ENCODE results near the gene TBC1D22A.

Gene TBC1D22A

GRCh38 chr22:46962406-46962805 is 200.0 kb downstream of the TBC1D22A start:
- Histone ChIP-seq H3K9me3 (ENCODE audit: low read length) (no peaks in the 10 kb centered on the region), H3K27me3 (ENCODE audit: insufficient read depth, low read length) (no peaks in the 10 kb centered on the region), H3K36me3 (ENCODE audit: insufficient read depth, low read length) (no peaks in the 10 kb centered on the region), H2AFZ (ENCODE audit: low read depth, low read length) (no peak overlapping the region), H3K4me1 (ENCODE audit: insufficient read depth, low read length) (peaks cover 16% of the 10 kb centered on the region), H3K4me3 (ENCODE audit: low read length) (no peak overlapping the region)

GRCh38 chr22:46963672-46964545 is 201.5 kb downstream of the TBC1D22A start:
- Histone ChIP-seq H3K9me3 (ENCODE audit: low read length) (no peaks in the 10 kb centered on the region), H3K36me3 (ENCODE audit: insufficient read depth, low read length) (no peaks in the 10 kb centered on the region), H3K27me3 (ENCODE audit: insufficient read depth, low read length) (no peaks in the 10 kb centered on the region)

GRCh38 chr22:46964773-46965550 is 202.5 kb downstream of the TBC1D22A start:
- Histone ChIP-seq H3K9me3 (ENCODE audit: low read length) (no peaks in the 10 kb centered on the region), H3K4me3 (ENCODE audit: low read length) (no peak overlapping the region), H3K27me3 (ENCODE audit: insufficient read depth, low read length) (no peaks in the 10 kb centered on the region), H3K4me1 (ENCODE audit: insufficient read depth, low read length) (no peaks in the 10 kb centered on the region), H2AFZ (ENCODE audit: low read depth, low read length) (no peak overlapping the region), H3K36me3 (ENCODE audit: insufficient read depth, low read length) (no peaks in the 10 kb centered on the region)

More at GRCh38 chr22:46963672-46964545, 201.5 kb downstream of the TBC1D22A start:
- Histone ChIP-seq H2AFZ (ENCODE audit: low read depth, low read length) (no peak overlapping the region), H3K4me3 (ENCODE audit: low read length) (no peak overlapping the region), H3K4me1 (ENCODE audit: insufficient read depth, low read length) (peaks cover 6% of the 10 kb centered on the region)

GRCh38 chr22:46965555-46966494 is 203.4 kb downstream of the TBC1D22A start:
- H3K9me3 ChIP-seq (ENCODE audit: low read length) = no peaks in the 10 kb centered on the region
- no peak overlapping the region for H2AFZ ChIP-seq (ENCODE audit: low read depth, low read length)
- H3K4me1 ChIP-seq (ENCODE audit: insufficient read depth, low read length) = no peaks in the 10 kb centered on the region
- no peaks in the 10 kb centered on the region for H3K36me3 ChIP-seq (ENCODE audit: insufficient read depth, low read length)
- no peak overlapping the region for H3K4me3 ChIP-seq (ENCODE audit: low read length)
- H3K27me3 ChIP-seq (ENCODE audit: insufficient read depth, low read length) = no peaks in the 10 kb centered on the region

- Histone ChIP-seq H3K4me1 (ENCODE audit: insufficient read depth, low read length) (peaks cover 6% of the 10 kb centered on the region), H3K36me3 (ENCODE audit: insufficient read depth, low read length) (no peaks in the 10 kb centered on the region), H3K9me3 (ENCODE audit: low read length) (no peaks in the 10 kb centered on the region), H2AFZ (ENCODE audit: low read depth, low read length) (no peak overlapping the region), H3K27me3 (ENCODE audit: insufficient read depth, low read length) (no peaks in the 10 kb centered on the region), H3K4me3 (ENCODE audit: low read length) (no peak overlapping the region)
These were observed 204.0 kb downstream of the TBC1D22A start for GRCh38 chr22:46966495-46966845.

- peaks cover 7% of the 10 kb centered on the region for H3K4me1 ChIP-seq (ENCODE audit: insufficient read depth, low read length)
- no peak overlapping the region for H3K4me3 ChIP-seq (ENCODE audit: low read length)
- no peaks in the 10 kb centered on the region for H3K27me3 ChIP-seq (ENCODE audit: insufficient read depth, low read length)
- H3K9me3 ChIP-seq (ENCODE audit: low read length) = no peaks in the 10 kb centered on the region
- no peaks in the 10 kb centered on the region for H3K36me3 ChIP-seq (ENCODE audit: insufficient read depth, low read length)
- no peak overlapping the region for H2AFZ ChIP-seq (ENCODE audit: low read depth, low read length)
These were observed 204.4 kb downstream of the TBC1D22A start for GRCh38 chr22:46966846-46967245.

GRCh38 chr22:46967445-46968358 is 205.3 kb downstream of the TBC1D22A start:
- Histone ChIP-seq H3K4me3 (ENCODE audit: low read length) (no peak overlapping the region), H2AFZ (ENCODE audit: low read depth, low read length) (no peak overlapping the region)

GRCh38 chr22:46968359-46968740 is 205.9 kb downstream of the TBC1D22A start:
- Histone ChIP-seq H3K36me3 (ENCODE audit: insufficient read depth, low read length) (no peaks in the 10 kb centered on the region), H2AFZ (ENCODE audit: low read depth, low read length) (no peak overlapping the region), H3K4me1 (ENCODE audit: insufficient read depth, low read length) (peaks cover 7% of the 10 kb centered on the region)

More at GRCh38 chr22:46967445-46968358, 205.3 kb downstream of the TBC1D22A start:
- Histone ChIP-seq H3K27me3 (ENCODE audit: insufficient read depth, low read length) (no peaks in the 10 kb centered on the region), H3K9me3 (ENCODE audit: low read length) (no peaks in the 10 kb centered on the region), H3K4me1 (ENCODE audit: insufficient read depth, low read length) (peaks cover 7% of the 10 kb centered on the region), H3K36me3 (ENCODE audit: insufficient read depth, low read length) (no peaks in the 10 kb centered on the region)

GRCh38 chr22:46968848-46969247 is 206.4 kb downstream of the TBC1D22A start:
- Histone ChIP-seq H3K27me3 (ENCODE audit: insufficient read depth, low read length) (no peaks in the 10 kb centered on the region), H3K9me3 (ENCODE audit: low read length) (no peaks in the 10 kb centered on the region)

More at GRCh38 chr22:46968359-46968740, 205.9 kb downstream of the TBC1D22A start:
- Histone ChIP-seq H3K4me3 (ENCODE audit: low read length) (no peak overlapping the region), H3K9me3 (ENCODE audit: low read length) (no peaks in the 10 kb centered on the region), H3K27me3 (ENCODE audit: insufficient read depth, low read length) (no peaks in the 10 kb centered on the region)

GRCh38 chr22:46969491-46969890 is 207.0 kb downstream of the TBC1D22A start:
- Histone ChIP-seq H3K4me1 (ENCODE audit: insufficient read depth, low read length) (peaks cover 7% of the 10 kb centered on the region), H3K27me3 (ENCODE audit: insufficient read depth, low read length) (no peaks in the 10 kb centered on the region), H3K9me3 (ENCODE audit: low read length) (no peaks in the 10 kb centered on the region), H2AFZ (ENCODE audit: low read depth, low read length) (no peak overlapping the region), H3K36me3 (ENCODE audit: insufficient read depth, low read length) (peaks cover 4% of the 10 kb centered on the region), H3K4me3 (ENCODE audit: low read length) (no peak overlapping the region)

More at GRCh38 chr22:46968848-46969247, 206.4 kb downstream of the TBC1D22A start:
- Histone ChIP-seq H3K4me3 (ENCODE audit: low read length) (no peak overlapping the region), H2AFZ (ENCODE audit: low read depth, low read length) (no peak overlapping the region), H3K36me3 (ENCODE audit: insufficient read depth, low read length) (no peaks in the 10 kb centered on the region), H3K4me1 (ENCODE audit: insufficient read depth, low read length) (peaks cover 7% of the 10 kb centered on the region)

GRCh38 chr22:46969961-46970360 is 207.5 kb downstream of the TBC1D22A start:
- Histone ChIP-seq H3K9me3 (ENCODE audit: low read length) (no peaks in the 10 kb centered on the region), H3K4me3 (ENCODE audit: low read length) (no peak overlapping the region), H2AFZ (ENCODE audit: low read depth, low read length) (no peak overlapping the region), H3K27me3 (ENCODE audit: insufficient read depth, low read length) (no peaks in the 10 kb centered on the region), H3K36me3 (ENCODE audit: insufficient read depth, low read length) (peaks cover 5% of the 10 kb centered on the region), H3K4me1 (ENCODE audit: insufficient read depth, low read length) (peaks cover 7% of the 10 kb centered on the region)
